Measurements from ENCODE around the gene AFAP1.

AFAP1 gene

DNA sequence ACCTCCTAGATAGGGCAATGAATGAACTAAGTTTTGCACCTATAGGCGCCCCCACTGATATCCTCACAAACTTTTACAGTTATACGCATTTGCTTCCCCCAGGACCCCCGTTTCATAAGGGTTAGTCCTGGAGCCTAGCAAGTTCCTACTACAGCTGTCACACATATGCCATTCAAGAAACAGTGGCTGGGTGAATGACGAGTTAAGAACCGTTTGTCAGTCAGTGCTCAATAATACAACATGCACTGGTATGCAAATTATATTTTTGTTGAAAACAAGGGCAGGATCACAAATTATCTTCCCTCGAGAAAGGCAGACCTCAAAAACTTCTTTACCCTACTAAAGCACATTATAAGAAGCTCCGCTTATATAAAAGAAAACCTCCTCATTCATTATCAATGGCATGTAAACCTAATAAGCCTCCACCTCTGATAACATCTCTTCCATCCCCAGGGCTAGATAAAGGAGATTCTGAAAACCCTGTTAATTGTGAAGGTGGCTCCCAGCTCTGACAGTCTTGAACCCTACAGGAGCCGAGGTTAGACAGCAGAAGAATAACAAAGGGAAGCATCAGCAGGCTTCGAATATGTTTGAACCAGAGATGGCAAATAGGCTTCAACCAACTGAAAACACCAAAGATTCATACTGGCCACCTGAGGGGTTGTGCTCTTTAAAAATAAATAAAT lies 40.3 kb downstream of the AFAP1 start:
- Histone ChIP-seq H3K4me1 (ENCODE audit: insufficient read depth, low read length, poor library complexity, severe bottlenecking) (no peaks in the 10 kb centered on the region), H3K9ac (ENCODE audit: low read depth, low read length, poor library complexity, severe bottlenecking) (no peak overlapping the region), H3K4me2 (ENCODE audit: low read depth, low read length, poor library complexity, severe bottlenecking) (no peak overlapping the region), H4K20me1 (ENCODE audit: insufficient read depth, low read length, poor library complexity, severe bottlenecking) (no peaks in the 10 kb centered on the region), H3K9me2 (replicated peaks; ENCODE audit: low read depth, low read length) (no peaks in the 10 kb centered on the region), H3K27me3 (ENCODE audit: insufficient read depth, low read length, poor library complexity, severe bottlenecking) (no peaks in the 10 kb centered on the region), H3F3A (ENCODE audit: low read depth) (no peaks in the 10 kb centered on the region), H3K36me3 (ENCODE audit: insufficient read depth, low read length) (no peaks in the 10 kb centered on the region), H2AFZ (ENCODE audit: low read length) (no peak overlapping the region), H3K4me3 (ENCODE audit: low read length, poor library complexity, severe bottlenecking) (no peak overlapping the region), H3K79me2 (ENCODE audit: insufficient read depth, low read length) (no peaks in the 10 kb centered on the region), H3K9me3 (ENCODE audit: insufficient read depth, low read depth, low read length) (peaks cover 10% of the 10 kb centered on the region; the same call in 1 of the 2 replicates)
- no peak for TF ChIP-seq EZH2phosphoT487 (IDR thresholded peaks at IDR 0.05; ENCODE audit: borderline replicate concordance)
- TF ChIP-seq, protein P1, sequence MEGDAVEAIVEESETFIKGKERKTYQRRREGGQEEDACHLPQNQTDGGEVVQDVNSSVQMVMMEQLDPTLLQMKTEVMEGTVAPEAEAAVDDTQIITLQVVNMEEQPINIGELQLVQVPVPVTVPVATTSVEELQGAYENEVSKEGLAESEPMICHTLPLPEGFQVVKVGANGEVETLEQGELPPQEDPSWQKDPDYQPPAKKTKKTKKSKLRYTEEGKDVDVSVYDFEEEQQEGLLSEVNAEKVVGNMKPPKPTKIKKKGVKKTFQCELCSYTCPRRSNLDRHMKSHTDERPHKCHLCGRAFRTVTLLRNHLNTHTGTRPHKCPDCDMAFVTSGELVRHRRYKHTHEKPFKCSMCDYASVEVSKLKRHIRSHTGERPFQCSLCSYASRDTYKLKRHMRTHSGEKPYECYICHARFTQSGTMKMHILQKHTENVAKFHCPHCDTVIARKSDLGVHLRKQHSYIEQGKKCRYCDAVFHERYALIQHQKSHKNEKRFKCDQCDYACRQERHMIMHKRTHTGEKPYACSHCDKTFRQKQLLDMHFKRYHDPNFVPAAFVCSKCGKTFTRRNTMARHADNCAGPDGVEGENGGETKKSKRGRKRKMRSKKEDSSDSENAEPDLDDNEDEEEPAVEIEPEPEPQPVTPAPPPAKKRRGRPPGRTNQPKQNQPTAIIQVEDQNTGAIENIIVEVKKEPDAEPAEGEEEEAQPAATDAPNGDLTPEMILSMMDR (conservative IDR thresholded peaks at IDR 0.05; ENCODE audit: low read length), result no peak

GRCh38 chr4:7898385-7898784 lies 41.3 kb downstream of the AFAP1 start:
- no peak for TF ChIP-seq EZH2phosphoT487 (IDR thresholded peaks at IDR 0.05; ENCODE audit: borderline replicate concordance)
- TF ChIP-seq, protein P1 (conservative IDR thresholded peaks at IDR 0.05; ENCODE audit: low read length), result no peak
- H3K79me2 ChIP-seq (ENCODE audit: insufficient read depth, low read length), result no peaks in the 10 kb centered on the region
- no peak overlapping the region for H2AFZ ChIP-seq (ENCODE audit: low read length)
- H3K9me3 ChIP-seq (ENCODE audit: insufficient read depth, low read depth, low read length), result peaks cover 7% of the 10 kb centered on the region; the same call in 1 of the 2 replicates
- no peak overlapping the region for H3K4me3 ChIP-seq (ENCODE audit: low read length, poor library complexity, severe bottlenecking)
- H3K9ac ChIP-seq (ENCODE audit: low read depth, low read length, poor library complexity, severe bottlenecking), result no peak overlapping the region
- no peaks in the 10 kb centered on the region for H3F3A ChIP-seq (ENCODE audit: low read depth)
- no peaks in the 10 kb centered on the region for H3K36me3 ChIP-seq (ENCODE audit: insufficient read depth, low read length)
- no peaks in the 10 kb centered on the region for H3K4me1 ChIP-seq (ENCODE audit: insufficient read depth, low read length, poor library complexity, severe bottlenecking)
- no peaks in the 10 kb centered on the region for H4K20me1 ChIP-seq (ENCODE audit: insufficient read depth, low read length, poor library complexity, severe bottlenecking)
- no peaks in the 10 kb centered on the region for H3K27me3 ChIP-seq (ENCODE audit: insufficient read depth, low read length, poor library complexity, severe bottlenecking)
- no peak overlapping the region for H3K4me2 ChIP-seq (ENCODE audit: low read depth, low read length, poor library complexity, severe bottlenecking)
- H3K9me2 ChIP-seq (replicated peaks; ENCODE audit: low read depth, low read length), result no peaks in the 10 kb centered on the region

- Histone ChIP-seq H3F3A (ENCODE audit: low read depth) (no peaks in the 10 kb centered on the region), H3K36me3 (ENCODE audit: insufficient read depth, low read length) (no peaks in the 10 kb centered on the region), H3K9me2 (replicated peaks; ENCODE audit: low read depth, low read length) (no peaks in the 10 kb centered on the region), H3K4me2 (ENCODE audit: low read depth, low read length, poor library complexity, severe bottlenecking) (no peak overlapping the region), H4K20me1 (ENCODE audit: insufficient read depth, low read length, poor library complexity, severe bottlenecking) (no peaks in the 10 kb centered on the region), H3K9me3 (ENCODE audit: insufficient read depth, low read depth, low read length) (peaks cover 7% of the 10 kb centered on the region; the same call in 1 of the 2 replicates), H3K79me2 (ENCODE audit: insufficient read depth, low read length) (no peaks in the 10 kb centered on the region), H2AFZ (ENCODE audit: low read length) (no peak overlapping the region), H3K4me3 (ENCODE audit: low read length, poor library complexity, severe bottlenecking) (no peak overlapping the region), H3K27me3 (ENCODE audit: insufficient read depth, low read length, poor library complexity, severe bottlenecking) (no peaks in the 10 kb centered on the region), H3K4me1 (ENCODE audit: insufficient read depth, low read length, poor library complexity, severe bottlenecking) (no peaks in the 10 kb centered on the region), H3K9ac (ENCODE audit: low read depth, low read length, poor library complexity, severe bottlenecking) (no peak overlapping the region)
- no peak for TF ChIP-seq EZH2phosphoT487 (IDR thresholded peaks at IDR 0.05; ENCODE audit: borderline replicate concordance)
- TF ChIP-seq, protein P1 (conservative IDR thresholded peaks at IDR 0.05; ENCODE audit: low read length), result no peak
Measured at GRCh38 chr4:7897811-7898210, 41.9 kb downstream of the AFAP1 start.

All from Loucy (cell line).